Left forelimb (tissue), 1 donor: ENCODE data around the gene JHY.

ENCODE experiments used
- DNase-seq: peaks from one replicate; pipeline ENCODE4 v3.0.0-alpha.2; 2018; ENCODE audit warnings: low spot score

The JHY gene

GRCh38 chr11:122872046-122872445 lies 10.5 kb upstream of the JHY start:
- no peak for DNase-seq

DNA sequence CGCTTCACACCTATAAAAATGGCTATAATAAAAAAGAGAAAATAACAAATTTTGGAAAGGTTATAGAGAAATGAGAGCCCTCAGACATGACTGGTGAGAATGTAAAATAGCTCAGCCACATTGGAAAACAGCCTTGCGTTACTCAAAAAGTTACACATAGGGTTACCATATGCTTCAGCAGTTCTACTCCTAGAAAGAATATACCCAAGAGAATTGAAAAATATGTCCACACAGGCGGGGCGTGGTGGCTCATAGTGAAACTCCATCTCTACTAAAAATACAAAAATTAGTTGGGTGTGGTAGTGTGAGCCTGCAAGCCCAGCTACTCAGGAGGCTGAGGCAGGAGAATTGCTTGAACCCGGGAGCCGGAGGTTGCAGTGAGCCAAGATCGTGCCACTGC lies 7.6 kb upstream of the JHY start:
- DNase-seq, result no peak

- DNase-seq, result no peak
Measured at GRCh38 chr11:122877732-122878131, 4.8 kb upstream of the JHY start.

GRCh38 chr11:122879785-122880184 lies 2.8 kb upstream of the JHY start:
- DNase-seq, result no peak

GRCh38 chr11:122882857-122883645 lies 492 bp downstream of the JHY start:
- DNase-seq, result peak; percentile 77

- no peak for DNase-seq
Measured at GRCh38 chr11:122883646-122883979, 1.1 kb downstream of the JHY start.

DNA sequence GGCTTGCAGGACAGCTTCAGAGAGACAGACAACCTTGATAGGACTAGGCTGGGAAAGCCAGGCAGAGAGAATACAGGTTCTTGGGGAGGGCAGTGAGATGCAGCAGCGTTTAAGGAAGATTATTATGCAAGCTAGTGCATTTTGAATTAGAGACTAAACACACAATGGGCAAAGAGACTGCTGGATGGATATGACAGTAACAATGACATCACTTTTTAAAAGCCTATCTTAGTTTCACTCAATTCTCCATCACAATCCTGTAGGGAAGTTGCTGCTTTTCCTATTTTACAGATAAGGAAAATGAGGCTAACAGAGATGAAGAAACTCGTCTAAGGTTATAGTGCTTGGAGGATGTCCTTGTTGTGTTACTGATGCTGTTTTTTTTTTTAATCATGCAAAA lies 5.6 kb downstream of the JHY start:
- no peak for DNase-seq

DNA sequence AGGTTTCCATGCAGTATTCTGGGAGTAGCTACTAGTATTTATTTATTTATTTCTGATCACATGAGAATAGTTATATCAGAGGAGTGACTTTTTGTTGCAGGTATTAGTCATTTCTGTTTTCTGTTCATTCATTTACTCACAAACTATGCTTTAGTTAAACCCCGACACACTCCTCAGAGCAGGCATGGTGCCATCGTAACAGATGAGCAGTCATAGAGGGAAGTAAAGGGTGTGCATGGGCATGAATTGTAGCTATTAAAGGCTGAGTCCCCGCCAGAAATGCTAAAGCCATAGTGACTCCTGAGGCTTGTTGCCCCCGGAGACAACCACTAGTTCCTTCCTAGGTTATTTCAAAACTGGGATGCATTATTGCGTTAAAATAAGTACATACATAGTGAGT lies 10.6 kb downstream of the JHY start:
- DNase-seq, result no peak

DNA sequence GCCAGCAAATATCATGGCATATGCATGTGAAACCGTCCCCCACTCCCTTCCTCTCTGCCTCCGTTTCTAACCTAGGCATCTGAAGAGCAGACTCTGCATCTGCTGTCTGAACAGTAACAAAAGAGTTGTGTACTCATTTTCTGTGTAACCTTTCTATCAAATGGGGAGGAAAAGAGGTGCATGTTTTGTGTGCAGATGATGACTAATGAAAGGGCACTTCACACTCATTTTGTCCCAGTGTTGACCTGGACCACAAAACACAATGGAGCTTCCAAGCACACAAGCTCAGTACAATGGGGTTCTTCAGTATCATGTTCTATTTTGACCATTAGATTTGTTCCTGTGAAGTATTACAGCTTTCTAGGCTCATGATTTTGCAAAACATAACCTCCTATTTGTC lies 13.0 kb downstream of the JHY start:
- DNase-seq, result no peak

DNA sequence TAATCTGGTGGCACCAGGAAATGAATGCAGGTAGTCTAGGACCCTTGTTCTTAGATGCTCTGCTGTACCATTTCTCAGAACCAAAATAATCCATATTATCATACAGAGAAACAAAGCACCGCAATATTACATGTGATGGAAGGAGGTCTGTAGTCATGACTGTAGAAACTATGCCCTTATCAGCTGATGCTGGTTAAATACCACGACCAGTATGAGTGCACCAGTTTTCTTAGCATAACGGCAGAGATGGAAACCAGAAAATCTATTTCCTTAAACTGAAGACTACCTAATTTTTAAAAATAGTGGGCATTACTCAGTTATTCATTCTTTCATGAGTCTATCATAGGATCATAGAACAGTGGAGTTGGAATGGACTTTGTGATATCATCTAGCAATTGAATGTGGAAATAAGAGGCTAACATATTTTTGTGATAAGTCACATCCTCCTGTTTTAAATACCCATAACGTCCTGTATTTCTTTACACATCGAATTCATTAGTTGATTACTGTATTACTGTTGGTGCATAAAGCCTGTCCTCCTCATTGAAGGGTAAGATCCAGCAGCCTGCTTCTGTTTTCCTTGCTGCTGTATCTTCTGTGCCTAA lies 15.1 kb downstream of the JHY start:
- DNase-seq, result no peak

DNA sequence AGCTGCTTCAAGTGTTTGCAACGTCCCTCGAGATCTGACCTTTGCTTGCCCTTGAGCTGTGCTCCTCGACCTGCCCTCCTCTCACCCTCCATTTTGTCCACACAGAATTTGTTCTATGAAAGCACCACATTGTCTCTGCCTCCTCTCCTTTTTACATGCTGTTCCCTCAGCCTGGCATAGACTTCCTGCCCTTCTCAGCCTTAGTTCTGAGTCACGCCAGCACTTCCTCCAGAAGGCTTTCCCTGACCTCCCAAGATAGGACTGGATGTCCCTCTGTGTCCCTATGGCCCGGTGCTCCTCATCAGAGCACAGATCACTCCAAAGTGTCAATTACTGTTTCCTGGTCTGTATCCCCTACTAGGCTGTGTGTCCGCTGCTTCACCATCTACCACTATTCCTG lies 16.2 kb downstream of the JHY start:
- no peak for DNase-seq

DNA sequence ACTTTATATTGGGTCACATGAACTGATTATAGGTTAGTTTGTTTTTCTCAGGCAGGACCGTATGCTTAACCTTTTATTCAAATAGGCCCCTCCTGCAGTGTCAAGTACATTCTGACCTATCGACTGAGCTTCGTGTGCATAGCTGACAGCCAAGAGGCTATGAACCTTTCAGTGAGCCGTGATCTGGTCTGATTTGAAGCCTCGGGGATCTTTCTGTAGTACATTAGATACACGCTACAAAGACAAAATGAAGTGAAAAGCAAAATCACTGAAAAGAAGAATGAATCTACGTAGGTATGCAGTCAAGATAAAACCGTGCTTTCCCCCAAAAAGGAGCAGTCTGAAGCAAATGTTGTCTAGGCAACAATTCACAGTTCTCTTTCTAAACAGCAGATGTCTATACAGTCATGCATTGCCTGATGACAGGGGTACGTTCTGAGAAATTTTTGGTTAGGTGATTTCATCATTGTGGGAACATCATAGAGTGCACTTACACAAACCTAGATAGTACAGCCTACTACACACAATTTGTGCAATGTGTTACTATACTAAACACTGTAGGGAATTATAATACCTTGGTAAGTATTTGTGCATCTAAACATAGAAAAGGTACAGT lies 18.1 kb downstream of the JHY start:
- no peak for DNase-seq

DNA sequence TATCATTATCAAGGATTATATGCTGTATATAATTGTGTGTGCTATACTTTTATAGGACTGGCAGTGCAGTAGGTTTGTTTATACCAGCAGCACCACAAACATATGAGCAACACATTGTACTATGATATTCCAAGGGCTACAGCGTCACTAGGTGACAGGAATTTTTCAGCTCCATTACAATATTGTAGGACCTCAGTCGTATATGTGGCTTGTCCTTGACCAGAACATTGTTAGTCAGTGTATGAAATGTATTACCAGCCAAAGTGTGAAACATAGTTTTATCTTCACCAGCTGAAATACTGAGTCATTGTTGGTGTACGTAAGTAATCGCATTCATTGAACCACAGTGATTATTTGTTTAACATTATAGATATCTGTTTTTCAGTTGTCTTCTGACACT lies 20.4 kb downstream of the JHY start:
- DNase-seq, result no peak

GRCh38 chr11:122910775-122911174 lies 28.2 kb downstream of the JHY start:
- no peak for DNase-seq

- DNase-seq, result no peak
Measured at GRCh38 chr11:122917311-122917710, 34.8 kb downstream of the JHY start.

DNA sequence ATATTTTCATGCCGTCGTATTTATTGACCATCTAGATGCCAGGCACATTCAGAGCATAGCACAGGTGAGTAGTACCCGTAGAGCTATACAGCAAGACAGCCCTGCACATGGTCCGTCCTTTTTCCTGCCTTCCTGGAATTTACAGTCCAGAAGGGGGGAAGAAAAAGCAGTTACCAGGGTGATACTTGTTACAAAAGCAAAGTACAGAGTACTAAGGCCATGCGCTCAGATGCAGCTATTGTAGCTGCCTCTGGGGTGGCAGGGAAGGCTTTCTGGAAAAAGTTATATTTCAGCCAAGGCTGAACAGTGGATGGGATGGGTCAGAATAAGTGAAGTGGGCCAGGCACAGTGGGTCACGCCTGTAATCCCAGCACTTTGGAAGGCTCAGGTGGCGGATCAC lies 36.2 kb downstream of the JHY start:
- DNase-seq, result no peak

DNA sequence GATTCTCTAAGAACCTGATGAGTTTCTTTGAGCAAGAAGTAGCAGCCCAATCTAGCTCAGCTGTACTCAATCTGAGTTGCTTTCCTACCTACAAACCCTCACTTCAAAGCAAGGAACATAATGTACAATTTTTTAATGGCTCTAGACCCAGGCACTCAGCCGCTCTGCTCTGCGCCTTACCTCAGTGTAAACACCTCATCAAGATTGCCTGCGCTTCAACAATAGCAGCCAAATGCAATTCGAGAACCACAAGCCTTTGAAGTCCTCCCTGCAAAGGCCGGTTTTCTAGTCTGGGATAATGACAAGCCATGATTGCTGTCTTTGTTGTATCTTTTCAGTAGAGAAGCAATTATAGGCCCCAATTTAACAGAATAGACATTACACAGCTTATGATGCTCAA lies 38.0 kb downstream of the JHY start:
- DNase-seq, result no peak

- DNase-seq, result no peak
Measured at GRCh38 chr11:122922893-122923292, 40.3 kb downstream of the JHY start.

GRCh38 chr11:122923302-122923701 lies 40.7 kb downstream of the JHY start:
- no peak for DNase-seq

GRCh38 chr11:122931510-122931909 lies 49.0 kb downstream of the JHY start:
- DNase-seq, result no peak

GRCh38 chr11:122933416-122933815 lies 50.9 kb downstream of the JHY start:
- no peak for DNase-seq

GRCh38 chr11:122937983-122938382 lies 55.4 kb downstream of the JHY start:
- no peak for DNase-seq

DNA sequence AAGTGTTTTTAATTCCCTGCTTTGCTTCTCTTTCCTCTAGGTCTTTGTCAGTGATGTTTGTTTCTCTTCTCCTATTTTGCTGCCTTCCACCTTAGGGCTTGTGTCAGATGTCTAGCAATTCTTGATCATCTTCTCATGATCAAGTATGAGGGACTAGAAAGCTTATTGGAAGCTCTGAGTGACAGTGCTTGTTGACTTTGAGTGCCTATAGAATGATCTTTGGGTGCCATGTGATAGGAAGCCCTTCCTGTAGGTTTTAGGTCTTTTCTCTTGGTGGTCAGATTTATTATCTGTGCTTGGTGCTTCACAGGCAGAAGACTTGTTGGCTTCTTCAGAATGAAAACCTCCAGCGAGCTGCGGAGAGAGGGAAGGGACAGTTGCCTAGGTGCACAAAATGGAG lies 56.0 kb downstream of the JHY start:
- DNase-seq, result no peak

GRCh38 chr11:122951211-122951610 lies 68.7 kb downstream of the JHY start:
- DNase-seq, result no peak
